ENCODE measurements around the gene KRT38.
A peak's percentile ranks its signal among the peaks of the same experiment; 100 is the strongest.

The KRT38 gene

DNA sequence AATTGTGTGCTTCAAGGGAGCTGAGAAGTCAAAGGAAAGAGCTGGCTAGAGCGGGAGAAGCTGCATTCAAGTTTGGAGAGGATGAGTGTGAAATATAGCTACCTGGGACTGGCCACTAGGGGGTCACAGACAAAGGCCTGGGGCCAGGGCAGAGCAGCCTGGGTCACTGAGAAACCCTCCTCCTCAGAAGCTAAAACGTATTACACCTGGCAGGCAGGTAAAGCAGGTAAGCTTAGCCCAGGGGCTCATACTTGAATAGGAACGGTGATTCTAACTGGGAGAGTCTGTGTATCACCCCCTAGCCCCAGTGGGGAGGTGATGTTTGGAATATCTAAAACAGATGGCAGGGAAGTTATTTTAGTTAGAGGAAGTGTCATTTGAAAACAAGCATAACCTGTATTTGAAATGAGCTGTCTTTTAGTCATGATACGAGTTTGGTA, 23.2 kb downstream of the KRT38 start:
- TF ChIP-seq, protein P1, sequence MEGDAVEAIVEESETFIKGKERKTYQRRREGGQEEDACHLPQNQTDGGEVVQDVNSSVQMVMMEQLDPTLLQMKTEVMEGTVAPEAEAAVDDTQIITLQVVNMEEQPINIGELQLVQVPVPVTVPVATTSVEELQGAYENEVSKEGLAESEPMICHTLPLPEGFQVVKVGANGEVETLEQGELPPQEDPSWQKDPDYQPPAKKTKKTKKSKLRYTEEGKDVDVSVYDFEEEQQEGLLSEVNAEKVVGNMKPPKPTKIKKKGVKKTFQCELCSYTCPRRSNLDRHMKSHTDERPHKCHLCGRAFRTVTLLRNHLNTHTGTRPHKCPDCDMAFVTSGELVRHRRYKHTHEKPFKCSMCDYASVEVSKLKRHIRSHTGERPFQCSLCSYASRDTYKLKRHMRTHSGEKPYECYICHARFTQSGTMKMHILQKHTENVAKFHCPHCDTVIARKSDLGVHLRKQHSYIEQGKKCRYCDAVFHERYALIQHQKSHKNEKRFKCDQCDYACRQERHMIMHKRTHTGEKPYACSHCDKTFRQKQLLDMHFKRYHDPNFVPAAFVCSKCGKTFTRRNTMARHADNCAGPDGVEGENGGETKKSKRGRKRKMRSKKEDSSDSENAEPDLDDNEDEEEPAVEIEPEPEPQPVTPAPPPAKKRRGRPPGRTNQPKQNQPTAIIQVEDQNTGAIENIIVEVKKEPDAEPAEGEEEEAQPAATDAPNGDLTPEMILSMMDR (IDR thresholded peaks at IDR 0.05): peak; percentile 23
- H3K4me1 ChIP-seq: no peaks in the 10 kb centered on the region
- no peaks in the 10 kb centered on the region for H3K36me3 ChIP-seq (ENCODE audit: control insufficient read depth, insufficient read depth, low read length)
- H3K4me3 ChIP-seq (ENCODE audit: low read depth, low read length): no peak overlapping the region
- no peak overlapping the region for H3K9ac ChIP-seq
- H3K79me2 ChIP-seq: no peaks in the 10 kb centered on the region
- no peak overlapping the region for H2AFZ ChIP-seq
- no peak overlapping the region for H3K27ac ChIP-seq
- H3K4me2 ChIP-seq (ENCODE audit: low read length): no peak overlapping the region
- no peaks in the 10 kb centered on the region for H3K27me3 ChIP-seq (ENCODE audit: control insufficient read depth, insufficient read depth, low read length)
- no peaks in the 10 kb centered on the region for H3K9me3 ChIP-seq (ENCODE audit: control insufficient read depth, low read length)

DNA sequence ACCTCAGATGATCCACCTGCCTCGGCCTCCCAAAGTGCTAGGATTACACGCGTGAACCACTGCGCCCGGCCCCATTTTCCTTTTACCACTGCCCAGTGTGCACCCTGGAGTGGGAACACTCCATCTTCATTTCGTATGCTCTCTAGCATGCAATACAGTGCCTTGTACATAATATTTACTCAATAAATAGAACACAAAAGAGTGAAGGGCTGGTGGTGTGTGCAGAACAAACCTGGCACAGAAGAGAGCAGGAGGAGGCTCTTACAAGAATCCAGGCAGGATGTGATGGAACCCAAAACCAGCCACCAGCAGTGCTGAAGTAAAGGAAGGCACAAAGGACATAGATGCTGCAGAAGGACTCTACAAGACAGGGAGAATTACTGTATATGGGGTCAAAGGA, 23.7 kb downstream of the KRT38 start:
- TF ChIP-seq, protein P1 (IDR thresholded peaks at IDR 0.05): no peak
- H3K27me3 ChIP-seq (ENCODE audit: control insufficient read depth, insufficient read depth, low read length): no peaks in the 10 kb centered on the region
- H3K9me3 ChIP-seq (ENCODE audit: control insufficient read depth, low read length): no peaks in the 10 kb centered on the region
- H3K4me2 ChIP-seq (ENCODE audit: low read length): no peak overlapping the region
- H3K4me1 ChIP-seq: no peaks in the 10 kb centered on the region
- H3K27ac ChIP-seq: no peak overlapping the region
- no peaks in the 10 kb centered on the region for H3K36me3 ChIP-seq (ENCODE audit: control insufficient read depth, insufficient read depth, low read length)
- H2AFZ ChIP-seq: no peak overlapping the region
- H3K4me3 ChIP-seq (ENCODE audit: low read depth, low read length): no peak overlapping the region
- no peak overlapping the region for H3K9ac ChIP-seq
- no peaks in the 10 kb centered on the region for H3K79me2 ChIP-seq

DNA sequence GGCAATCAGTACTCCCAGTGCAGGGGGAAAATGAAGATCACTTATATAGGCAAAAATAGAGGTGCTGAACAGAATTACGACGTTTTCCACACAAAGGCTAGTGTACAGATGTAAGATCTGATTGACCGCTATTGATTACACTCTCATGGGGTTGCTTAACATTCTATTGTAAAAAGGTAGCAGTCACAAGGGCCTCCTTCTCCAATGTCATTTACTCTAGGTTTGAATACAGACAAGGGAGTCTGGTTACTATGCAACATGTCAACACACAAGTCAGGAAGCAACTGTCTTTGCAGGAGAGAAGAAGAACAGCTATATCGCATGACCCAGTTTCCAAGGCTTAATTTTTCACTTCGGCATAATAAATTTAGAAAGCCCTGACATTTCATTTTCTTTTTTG, 24.3 kb downstream of the KRT38 start:
- Histone ChIP-seq H3K36me3 (ENCODE audit: control insufficient read depth, insufficient read depth, low read length) (no peaks in the 10 kb centered on the region), H3K79me2 (no peaks in the 10 kb centered on the region), H3K27me3 (ENCODE audit: control insufficient read depth, insufficient read depth, low read length) (no peaks in the 10 kb centered on the region), H3K4me2 (ENCODE audit: low read length) (no peak overlapping the region), H3K9ac (no peak overlapping the region), H3K4me3 (ENCODE audit: low read depth, low read length) (no peak overlapping the region), H2AFZ (no peak overlapping the region), H3K9me3 (ENCODE audit: control insufficient read depth, low read length) (no peaks in the 10 kb centered on the region), H3K27ac (no peak overlapping the region), H3K4me1 (no peaks in the 10 kb centered on the region)
- TF ChIP-seq, protein P1 (IDR thresholded peaks at IDR 0.05): no peak

DNA sequence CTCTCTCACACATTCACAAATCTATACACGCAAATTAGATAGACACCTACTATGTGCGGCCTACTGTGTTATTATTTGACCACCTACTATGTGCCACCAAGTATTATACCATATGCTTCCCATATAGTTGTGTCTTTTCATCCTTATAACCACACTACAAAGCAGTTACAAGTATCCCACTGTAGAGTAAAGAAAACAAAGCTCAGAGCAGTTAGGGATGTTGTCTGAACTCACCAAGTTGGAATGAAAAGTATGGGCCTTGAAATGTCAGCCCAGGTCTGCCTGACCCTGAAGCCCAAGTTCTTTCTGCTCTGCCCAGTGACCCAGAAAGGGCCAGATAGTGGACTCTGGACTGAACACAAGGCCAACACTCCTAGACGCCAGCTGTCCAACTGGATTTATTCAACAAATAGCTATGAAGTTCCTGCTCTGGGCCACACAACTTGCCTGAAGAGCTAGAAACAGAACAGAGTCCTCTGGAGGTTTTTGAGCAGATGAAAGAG, 24.9 kb downstream of the KRT38 start:
- TF ChIP-seq, protein P1 (IDR thresholded peaks at IDR 0.05): no peak
- Histone ChIP-seq H3K4me1 (no peaks in the 10 kb centered on the region), H3K27me3 (ENCODE audit: control insufficient read depth, insufficient read depth, low read length) (no peaks in the 10 kb centered on the region), H3K9me3 (ENCODE audit: control insufficient read depth, low read length) (no peaks in the 10 kb centered on the region), H3K36me3 (ENCODE audit: control insufficient read depth, insufficient read depth, low read length) (no peaks in the 10 kb centered on the region), H3K27ac (no peak overlapping the region), H3K9ac (no peak overlapping the region), H2AFZ (no peak overlapping the region), H3K4me3 (ENCODE audit: low read depth, low read length) (no peak overlapping the region), H3K79me2 (no peaks in the 10 kb centered on the region), H3K4me2 (ENCODE audit: low read length) (no peak overlapping the region)

DNA sequence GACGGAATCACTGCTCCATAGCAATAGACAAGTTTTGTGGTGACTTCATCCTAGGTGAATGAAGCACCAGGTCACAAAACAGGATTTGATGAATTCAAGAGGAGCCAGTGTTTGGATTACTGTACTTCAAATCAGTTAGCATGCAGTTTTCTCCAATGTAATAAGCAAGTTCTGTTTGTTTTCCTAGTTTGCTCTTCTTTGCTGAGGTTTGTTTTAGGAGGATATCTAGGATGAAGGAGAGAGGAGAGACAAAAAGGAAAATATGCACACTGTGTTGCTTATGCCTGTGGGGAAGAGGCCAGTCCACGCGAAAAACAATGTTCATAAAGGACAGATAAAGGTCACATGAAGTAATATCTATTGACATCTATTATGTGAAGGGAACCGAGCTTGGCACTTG, 25.4 kb downstream of the KRT38 start:
- Histone ChIP-seq H3K27me3 (ENCODE audit: control insufficient read depth, insufficient read depth, low read length) (no peaks in the 10 kb centered on the region), H3K36me3 (ENCODE audit: control insufficient read depth, insufficient read depth, low read length) (no peaks in the 10 kb centered on the region), H3K4me1 (no peaks in the 10 kb centered on the region), H3K4me3 (ENCODE audit: low read depth, low read length) (no peak overlapping the region), H2AFZ (no peak overlapping the region), H3K9me3 (ENCODE audit: control insufficient read depth, low read length) (no peaks in the 10 kb centered on the region), H3K4me2 (ENCODE audit: low read length) (no peak overlapping the region), H3K9ac (no peak overlapping the region), H3K27ac (no peak overlapping the region), H3K79me2 (no peaks in the 10 kb centered on the region)
- TF ChIP-seq, protein P1 (IDR thresholded peaks at IDR 0.05): no peak
